Type B pancreatic cell (in vitro differentiated cells): ENCODE measurements around the gene OR4Q2. TPM values are rescaled to one million over a fixed set of nuclear protein-coding genes. Genes with fewer than 3 reads are reported as not detected.
"Not testable (repeated sequence)": the region's sequence is repeated elsewhere in the genome, so short reads cannot be mapped to it uniquely, and the experiment has no call there.

ENCODE experiments used
- DNase-seq: peaks from one replicate; pipeline ENCODE4 v3.0.0; 2021; ENCODE audit warnings: mixed read lengths; ENCODE audit not compliant: unreplicated experiment; ENCODE audit errors: extremely low spot score
- H3K27ac Mint-ChIP-seq: 2 replicates; pipeline ENCODE4 v1.8.0; 2021; ENCODE audit warnings: mild to moderate bottlenecking, mixed read lengths
- H3K27me3 Mint-ChIP-seq: 2 replicates; pipeline ENCODE4 v1.8.0; 2021; ENCODE audit warnings: mixed read lengths
- H3K36me3 Mint-ChIP-seq: 2 replicates; pipeline ENCODE4 v1.8.0; 2021; ENCODE audit warnings: mixed read lengths
- H3K4me1 Mint-ChIP-seq: one replicate; pipeline ENCODE4 v1.8.0; 2021; ENCODE audit warnings: mixed read lengths; ENCODE audit not compliant: unreplicated experiment
- H3K4me3 Mint-ChIP-seq: 2 replicates; pipeline ENCODE4 v1.8.0; 2021; ENCODE audit warnings: mild to moderate bottlenecking, mixed read lengths
- H3K9me3 Mint-ChIP-seq: 2 replicates; pipeline ENCODE4 v1.8.0; 2021; ENCODE audit warnings: mixed read lengths
- long read RNA-seq: library from polyadenylated mRNA; unstranded; transcript quantifications from one replicate; pipeline ENCODE4 v2.0.0, GENCODE V29; 2020
- total RNA-seq: library from RNA; stranded (reverse); gene quantifications from 2 replicates; pipeline ENCODE4 v1.2.1, GENCODE V29; 2021; ENCODE audit warnings: low replicate concordance
- TF ChIP-seq, protein P1 (sequence below): fragments of 200-600 bp; sonication (generic); conservative IDR thresholded peaks from 2 replicates; pipeline ENCODE4 v1.5.0; 2021; ENCODE audit warnings: antibody characterized with exemption, mild to moderate bottlenecking

Gene OR4Q2
- total RNA-seq = not detected in 2 replicates
- long read RNA-seq = 0 reads

DNA sequence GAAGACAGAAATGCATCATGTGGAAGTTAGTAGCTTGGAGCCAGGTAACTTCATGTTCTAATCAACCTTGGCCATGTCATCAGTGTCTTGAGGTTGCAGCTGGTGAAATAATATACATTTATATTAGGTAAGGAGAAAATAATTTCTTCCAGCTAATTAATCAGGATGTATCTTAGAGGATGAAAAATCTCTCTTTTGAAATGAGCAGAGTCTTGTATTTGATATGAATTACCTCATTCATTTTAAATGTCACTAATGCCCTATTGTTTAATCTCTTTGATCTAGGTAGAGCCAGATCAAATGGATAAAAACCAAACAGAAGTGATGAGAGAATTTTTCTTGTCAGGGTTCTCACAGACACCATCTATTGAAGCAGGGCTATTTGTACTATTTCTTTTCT lies at the start of gene OR4Q2:
Gene OR4Q2, plus strand, starts transcription at position 301 of the 400 bp plus-strand sequence.
- H3K4me1 Mint-ChIP-seq = no peaks in the 10 kb centered on the region
- H3K4me3 Mint-ChIP-seq = no peak within 1 kb of the TSS
- no peaks in the 10 kb centered on the region for H3K27me3 Mint-ChIP-seq
- H3K36me3 Mint-ChIP-seq = no peaks in the 10 kb centered on the region
- H3K9me3 Mint-ChIP-seq = peaks cover 4% of the 10 kb centered on the region
- no peak for DNase-seq
- TF ChIP-seq, protein P1, sequence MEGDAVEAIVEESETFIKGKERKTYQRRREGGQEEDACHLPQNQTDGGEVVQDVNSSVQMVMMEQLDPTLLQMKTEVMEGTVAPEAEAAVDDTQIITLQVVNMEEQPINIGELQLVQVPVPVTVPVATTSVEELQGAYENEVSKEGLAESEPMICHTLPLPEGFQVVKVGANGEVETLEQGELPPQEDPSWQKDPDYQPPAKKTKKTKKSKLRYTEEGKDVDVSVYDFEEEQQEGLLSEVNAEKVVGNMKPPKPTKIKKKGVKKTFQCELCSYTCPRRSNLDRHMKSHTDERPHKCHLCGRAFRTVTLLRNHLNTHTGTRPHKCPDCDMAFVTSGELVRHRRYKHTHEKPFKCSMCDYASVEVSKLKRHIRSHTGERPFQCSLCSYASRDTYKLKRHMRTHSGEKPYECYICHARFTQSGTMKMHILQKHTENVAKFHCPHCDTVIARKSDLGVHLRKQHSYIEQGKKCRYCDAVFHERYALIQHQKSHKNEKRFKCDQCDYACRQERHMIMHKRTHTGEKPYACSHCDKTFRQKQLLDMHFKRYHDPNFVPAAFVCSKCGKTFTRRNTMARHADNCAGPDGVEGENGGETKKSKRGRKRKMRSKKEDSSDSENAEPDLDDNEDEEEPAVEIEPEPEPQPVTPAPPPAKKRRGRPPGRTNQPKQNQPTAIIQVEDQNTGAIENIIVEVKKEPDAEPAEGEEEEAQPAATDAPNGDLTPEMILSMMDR = no peak
- no peak within 1 kb of the TSS for H3K27ac Mint-ChIP-seq

DNA sequence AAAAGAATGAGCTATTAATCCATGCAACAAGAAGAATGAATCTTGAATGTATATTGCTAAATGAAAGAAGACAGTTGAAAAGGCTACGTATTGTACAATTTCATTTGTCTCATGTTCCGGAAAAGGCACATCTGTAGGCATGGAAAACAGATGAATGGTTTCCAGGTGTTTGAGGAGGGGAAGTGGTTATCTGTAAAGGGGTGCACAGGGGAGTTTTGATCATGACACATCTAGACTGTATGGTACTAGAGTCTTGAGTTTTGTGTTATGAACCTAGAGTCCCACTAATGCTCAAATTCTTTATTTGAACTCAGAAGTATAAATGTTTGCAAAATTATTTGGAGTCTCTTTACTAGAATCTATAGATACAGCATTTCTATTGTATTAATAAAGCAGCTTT lies 32.2 kb upstream of the OR4Q2 start:
- not testable (repeated sequence) for H3K27me3 Mint-ChIP-seq, H3K9me3 Mint-ChIP-seq, H3K4me1 Mint-ChIP-seq, H3K27ac Mint-ChIP-seq, DNase-seq, H3K4me3 Mint-ChIP-seq, H3K36me3 Mint-ChIP-seq

DNA sequence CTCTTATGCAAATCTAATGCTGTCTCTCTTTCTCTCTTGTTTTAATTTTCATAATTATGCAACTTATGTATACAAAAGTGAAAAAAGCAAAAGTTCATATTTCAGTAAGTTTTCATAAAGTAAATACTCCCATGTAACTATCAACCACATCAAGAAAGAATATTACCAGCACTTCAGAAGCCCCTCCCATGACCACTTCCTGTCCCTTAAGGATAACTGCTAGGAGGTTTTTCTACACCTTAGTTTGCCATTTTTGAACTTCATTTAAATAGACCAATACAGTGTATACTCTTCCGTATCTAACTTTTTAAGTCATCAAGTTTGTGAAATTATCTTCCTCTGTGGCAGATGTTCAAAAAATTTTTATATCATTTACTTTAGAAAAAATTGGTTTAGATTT lies 27.1 kb upstream of the OR4Q2 start:
- H3K27ac Mint-ChIP-seq = no peak overlapping the region
- H3K4me3 Mint-ChIP-seq = no peak overlapping the region
- no peaks in the 10 kb centered on the region for H3K4me1 Mint-ChIP-seq
- TF ChIP-seq, protein P1 = no peak
- no peaks in the 10 kb centered on the region for H3K9me3 Mint-ChIP-seq
- H3K36me3 Mint-ChIP-seq = no peaks in the 10 kb centered on the region
- no peak for DNase-seq
- no peaks in the 10 kb centered on the region for H3K27me3 Mint-ChIP-seq

DNA sequence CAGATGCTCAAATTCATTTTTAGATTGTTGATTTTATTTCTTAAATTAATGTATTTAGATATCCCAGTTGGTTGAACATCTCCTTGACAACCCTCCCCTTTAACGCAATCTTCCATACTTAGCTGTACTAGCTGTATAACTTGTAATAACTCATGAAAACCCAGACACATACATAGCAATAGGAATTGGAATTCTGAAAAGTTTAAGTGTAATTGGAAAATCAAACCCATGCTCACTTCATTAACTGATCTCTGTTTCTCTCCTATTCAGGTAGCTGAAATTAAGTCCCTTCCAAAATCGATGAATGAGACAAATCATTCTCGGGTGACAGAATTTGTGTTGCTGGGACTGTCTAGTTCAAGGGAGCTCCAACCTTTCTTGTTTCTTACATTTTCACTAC lies 26.7 kb upstream of the OR4Q2 start, which contains the start of gene OR4K15:
Gene OR4K15, plus strand, starts transcription at position 301 of the 400 bp plus-strand sequence. Its CDS starts 0 bp downstream, at position 301.
- H3K36me3 Mint-ChIP-seq = no peaks in the 10 kb centered on the region
- H3K4me1 Mint-ChIP-seq = no peaks in the 10 kb centered on the region
- no peak within 1 kb of the TSS for H3K4me3 Mint-ChIP-seq

DNA sequence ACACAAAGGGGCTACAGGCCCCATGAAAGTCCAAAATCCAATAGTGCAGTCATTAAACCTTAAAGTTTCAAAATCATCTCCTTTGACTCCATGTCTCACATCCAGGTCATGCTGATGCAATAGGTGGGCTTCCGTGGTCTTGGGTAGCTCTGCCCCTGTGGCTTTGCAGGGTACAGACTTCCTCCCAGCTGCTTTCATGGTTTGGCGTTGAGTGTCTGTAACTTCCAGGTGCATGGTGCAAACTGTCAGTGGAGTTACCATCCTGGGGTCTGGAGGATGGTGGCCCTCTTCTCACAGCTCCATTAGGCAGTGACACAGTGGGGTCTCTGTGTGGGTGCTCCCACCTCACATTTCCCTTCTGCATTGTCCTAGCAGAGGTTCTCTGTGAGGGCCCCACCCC lies 8.5 kb upstream of the OR4Q2 start:
- H3K36me3 Mint-ChIP-seq = no peaks in the 10 kb centered on the region
- H3K9me3 Mint-ChIP-seq = no peaks in the 10 kb centered on the region
- no peaks in the 10 kb centered on the region for H3K4me1 Mint-ChIP-seq
- no peak overlapping the region for H3K4me3 Mint-ChIP-seq
- no peak for DNase-seq
- no peaks in the 10 kb centered on the region for H3K27me3 Mint-ChIP-seq
- no peak overlapping the region for H3K27ac Mint-ChIP-seq
- TF ChIP-seq, protein P1 = no peak

More for the DNA sequence above, 26.7 kb upstream of the OR4Q2 start, which contains the start of gene OR4K15:
- DNase-seq = no peak
- Mint-ChIP-seq H3K27ac (no peak within 1 kb of the TSS), H3K9me3 (no peaks in the 10 kb centered on the region), H3K27me3 (no peaks in the 10 kb centered on the region)
- TF ChIP-seq, protein P1 = no peak

DNA sequence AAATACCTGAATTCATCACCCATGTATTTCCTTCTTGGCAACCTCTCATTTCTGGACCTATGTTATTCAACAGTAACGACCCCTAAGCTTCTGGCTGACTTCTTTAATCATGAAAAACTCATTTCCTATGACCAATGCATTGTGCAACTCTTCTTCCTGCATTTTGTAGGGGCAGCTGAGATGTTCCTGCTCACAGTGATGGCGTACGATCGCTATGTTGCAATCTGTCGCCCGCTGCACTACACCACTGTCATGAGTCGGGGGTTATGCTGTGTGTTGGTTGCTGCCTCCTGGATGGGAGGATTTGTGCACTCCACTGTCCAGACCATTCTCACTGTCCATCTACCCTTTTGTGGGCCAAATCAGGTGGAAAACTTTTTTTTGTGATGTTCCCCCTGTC lies 356 bp downstream of the OR4Q2 start:
- TF ChIP-seq, protein P1 = no peak

More for the DNA sequence above, 356 bp downstream of the OR4Q2 start:
- Mint-ChIP-seq H3K27me3 (no peaks in the 10 kb centered on the region), H3K4me3 (no peak overlapping the region), H3K36me3 (no peaks in the 10 kb centered on the region), H3K9me3 (peaks cover 4% of the 10 kb centered on the region), H3K27ac (no peak overlapping the region), H3K4me1 (no peaks in the 10 kb centered on the region)
- DNase-seq = no peak
